Tibial nerve (tissue), 4 donors: ENCODE data around the gene PAGR1. TPM values are rescaled to one million over a fixed set of nuclear protein-coding genes. Genes with fewer than 3 reads are reported as not detected.
"Not testable (repeated sequence)": the region's sequence is repeated elsewhere in the genome, so short reads cannot be mapped to it uniquely, and the experiment has no call there.

ENCODE experiments used
- DNase-seq, 2 donors: peaks; one replicate each; pipeline ENCODE4 v3.0.0-alpha.2; 2019; ENCODE audit warnings: low spot score in 2 of 2
- H3K27ac ChIP-seq, 4 donors: fragments of 200-600 bp; sonication (generic) in 3 of 4; one replicate each; pipeline ENCODE4 v1.5.1; 2017 to 2019; ENCODE audit warnings: mild to moderate bottlenecking in 1 of 4
- H3K27me3 ChIP-seq, 2 donors: fragments of 200-600 bp; sonication (generic) in 1 of 2; one replicate each; pipeline versions ENCODE4 v1.5.1 to v1.6.0; 2017 to 2019
- H3K36me3 ChIP-seq, 3 donors: fragments of 200-600 bp; sonication (generic); one replicate each; pipeline ENCODE4 v1.5.1; 2018 to 2019
- H3K4me1 ChIP-seq, 4 donors: fragments of 200-600 bp; sonication (generic) in 3 of 4; one replicate each; pipeline ENCODE4 v1.5.1; 2017 to 2019
- H3K4me3 ChIP-seq, 4 donors: fragments of 200-600 bp; sonication (generic) in 3 of 4; one replicate each; pipeline ENCODE4 v1.5.1; 2017 to 2019; ENCODE audit warnings: mild to moderate bottlenecking in 1 of 4, moderate library complexity in 1 of 4
- H3K9me3 ChIP-seq, 4 donors: fragments of 200-600 bp; sonication (generic) in 3 of 4; one replicate each; pipeline ENCODE4 v1.5.1; 2017 to 2019
- EP300 ChIP-seq, 2 donors: sonication (generic); formaldehyde crosslinking; IDR thresholded peaks; one replicate each; pipeline ENCODE4 v1.6.1; 2017; ENCODE audit warnings: antibody characterized with exemption in 2 of 2, mild to moderate bottlenecking in 1 of 2
- POLR2A ChIP-seq, 2 donors: fragments of 450-650 bp; IDR thresholded peaks; one replicate each; pipeline ENCODE4 v1.6.1; 2017; ENCODE audit warnings: antibody characterized with exemption in 2 of 2, mild to moderate bottlenecking in 2 of 2, moderate library complexity in 2 of 2
- WGBS, 2 donors: methylation state at CpG; one replicate each; pipeline ENCODE4 v1.1.5; 2018; 5-methylcytosine and 5-hydroxymethylcytosine counted together
- total RNA-seq, 4 donors: library from RNA; depleted of rRNA; stranded (reverse); fragments of >200 nt; gene quantifications; one replicate each; pipeline ENCODE4 v1.1.0, GENCODE V29; 2016
- TF ChIP-seq, protein P1 (sequence below), 5 experiments: fragments of 200-600 bp in 3 of 5; fragments of 450-650 bp in 2 of 5; sonication (generic) in 3 of 5; IDR thresholded peaks; one replicate each; pipeline ENCODE4 v1.5.1; 2016 to 2019; ENCODE audit warnings: antibody characterized with exemption in 5 of 5, mild to moderate bottlenecking in 3 of 5, moderate library complexity in 2 of 5

Gene PAGR1
- total RNA-seq: 10 to 100 TPM; 40.8 to 70.7 (median 61.0) TPM

DNA sequence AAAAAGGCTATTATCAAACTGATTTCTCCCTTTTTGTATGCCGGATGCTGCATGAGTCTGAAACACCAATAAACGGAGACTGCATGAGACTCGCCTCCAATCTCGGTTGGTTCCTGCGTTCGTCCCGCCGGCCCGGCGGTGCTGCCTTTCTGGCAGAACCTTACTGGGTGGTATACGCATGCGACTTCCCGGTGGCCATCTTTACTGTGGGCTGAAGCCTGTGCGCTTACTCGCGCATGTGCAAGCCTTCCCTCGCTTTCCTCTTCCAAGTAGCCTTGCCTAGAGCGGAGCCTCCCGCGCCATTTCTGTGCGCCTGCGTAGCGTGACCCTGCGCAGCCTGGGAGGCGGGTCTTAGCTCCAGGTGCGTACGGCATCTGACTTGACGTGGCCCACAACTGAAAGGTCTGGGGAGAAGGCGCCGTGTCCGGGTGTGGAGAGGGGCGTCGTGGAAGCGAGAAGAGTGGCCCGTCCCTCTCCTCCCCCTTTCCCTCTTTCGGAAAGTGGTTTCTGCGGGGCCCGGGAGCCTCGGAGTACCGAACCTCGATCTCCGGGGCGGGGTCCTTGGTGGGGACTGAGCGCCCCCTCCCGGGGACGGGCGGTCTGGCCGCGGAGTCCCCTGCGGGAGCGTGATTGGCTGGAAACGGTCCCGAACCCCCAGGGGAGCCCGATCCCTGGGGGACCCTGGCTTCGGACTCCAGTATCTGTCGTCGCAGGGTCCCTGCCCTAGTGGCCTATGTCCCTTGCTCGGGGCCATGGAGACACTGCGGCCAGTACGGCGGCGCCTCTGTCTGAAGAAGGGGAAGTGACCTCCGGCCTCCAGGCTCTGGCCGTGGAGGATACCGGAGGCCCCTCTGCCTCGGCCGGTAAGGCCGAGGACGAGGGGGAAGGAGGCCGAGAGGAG lies at the start of gene PAGR1:
PAGR1 (plus strand) TSS at position 360 of the 901 bp plus-strand sequence; CDS start at position 734, 374 bp downstream.
- Histone ChIP-seq H3K4me1 (peaks cover 0 to 73% (median 54%) of the 10 kb centered on the region in 4 donors), H3K9me3 (no peaks in the 10 kb centered on the region), H3K36me3 (peaks cover 0 to 23% (median 0%) of the 10 kb centered on the region in 3 donors), H3K4me3 (peak within 1 kb of the TSS; percentile 66 to 78 (median 72)), H3K27ac (peak within 1 kb of the TSS; percentile 93 to 99 (median 96)), H3K27me3 (no peaks in the 10 kb centered on the region)
- peak; percentile 95 to 97 for DNase-seq
- TF ChIP-seq, protein P1, sequence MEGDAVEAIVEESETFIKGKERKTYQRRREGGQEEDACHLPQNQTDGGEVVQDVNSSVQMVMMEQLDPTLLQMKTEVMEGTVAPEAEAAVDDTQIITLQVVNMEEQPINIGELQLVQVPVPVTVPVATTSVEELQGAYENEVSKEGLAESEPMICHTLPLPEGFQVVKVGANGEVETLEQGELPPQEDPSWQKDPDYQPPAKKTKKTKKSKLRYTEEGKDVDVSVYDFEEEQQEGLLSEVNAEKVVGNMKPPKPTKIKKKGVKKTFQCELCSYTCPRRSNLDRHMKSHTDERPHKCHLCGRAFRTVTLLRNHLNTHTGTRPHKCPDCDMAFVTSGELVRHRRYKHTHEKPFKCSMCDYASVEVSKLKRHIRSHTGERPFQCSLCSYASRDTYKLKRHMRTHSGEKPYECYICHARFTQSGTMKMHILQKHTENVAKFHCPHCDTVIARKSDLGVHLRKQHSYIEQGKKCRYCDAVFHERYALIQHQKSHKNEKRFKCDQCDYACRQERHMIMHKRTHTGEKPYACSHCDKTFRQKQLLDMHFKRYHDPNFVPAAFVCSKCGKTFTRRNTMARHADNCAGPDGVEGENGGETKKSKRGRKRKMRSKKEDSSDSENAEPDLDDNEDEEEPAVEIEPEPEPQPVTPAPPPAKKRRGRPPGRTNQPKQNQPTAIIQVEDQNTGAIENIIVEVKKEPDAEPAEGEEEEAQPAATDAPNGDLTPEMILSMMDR (IDR thresholded peaks at IDR 0.05): peak; percentile 83 to 95 (median 93)
- TF ChIP-seq EP300 (IDR thresholded peaks at IDR 0.05) (peak; percentile 72 to 97), POLR2A (IDR thresholded peaks at IDR 0.05) (peak; percentile 53 to 87)
- 0% methylated on average over 58 to 64 of the region's 70 CpGs for whole genome bisulfite sequencing, 2 donors

DNA sequence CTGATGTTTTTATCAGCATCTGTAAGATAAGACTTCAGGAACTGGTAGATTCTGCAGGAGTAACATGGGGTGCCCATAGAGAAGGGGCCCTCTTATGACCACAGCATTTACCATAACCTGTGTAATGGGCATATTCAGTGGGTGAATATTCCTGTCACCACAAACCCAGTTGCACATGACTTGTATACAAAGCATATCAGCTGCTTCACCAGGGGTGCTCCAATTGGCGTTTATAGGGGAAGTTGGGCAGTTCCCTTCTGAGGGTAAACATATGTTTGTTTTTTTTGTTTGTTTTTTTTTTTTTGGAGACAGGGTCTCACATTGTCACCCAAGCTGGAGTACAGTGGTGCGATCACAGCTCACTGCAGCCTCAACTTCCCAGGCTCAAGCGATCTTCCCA lies 49.4 kb upstream of the PAGR1 start:
- 90 to 96% methylated on average over 3 of the region's 3 CpGs for WGBS, 2 donors
- DNase-seq: no peak
- Histone ChIP-seq H3K27me3 (no peaks in the 10 kb centered on the region), H3K9me3 (no peaks in the 10 kb centered on the region), H3K4me3 (no peak overlapping the region), H3K36me3 (no peaks in the 10 kb centered on the region), H3K27ac (no peak overlapping the region), H3K4me1 (no peaks in the 10 kb centered on the region)
- TF ChIP-seq, protein P1 (IDR thresholded peaks at IDR 0.05): no peak
- no peak for TF ChIP-seq POLR2A (IDR thresholded peaks at IDR 0.05)
- no peak for TF ChIP-seq EP300 (IDR thresholded peaks at IDR 0.05)

DNA sequence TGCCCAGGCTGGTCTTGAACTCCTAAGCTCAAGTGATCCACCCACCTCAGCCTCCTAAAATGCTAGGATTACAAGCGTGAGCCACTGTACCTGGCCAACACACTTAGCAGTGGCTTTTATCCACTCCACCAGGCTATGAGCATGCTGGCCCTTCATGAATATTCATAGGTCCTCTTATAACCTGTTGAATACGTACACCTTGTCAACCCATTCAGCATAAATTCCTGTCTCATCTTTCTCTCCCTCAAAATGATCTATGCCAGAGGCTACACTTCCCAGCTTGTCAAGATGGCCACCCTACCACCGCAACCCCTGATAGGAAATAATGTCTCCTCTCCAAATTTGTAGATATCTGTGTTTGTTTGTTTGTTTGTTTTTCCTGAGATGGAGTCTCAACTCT lies 48.9 kb upstream of the PAGR1 start:
- H3K36me3 ChIP-seq: no peaks in the 10 kb centered on the region
- TF ChIP-seq POLR2A (IDR thresholded peaks at IDR 0.05): no peak
- TF ChIP-seq, protein P1 (IDR thresholded peaks at IDR 0.05): no peak
- no peak for TF ChIP-seq EP300 (IDR thresholded peaks at IDR 0.05)
- H3K27ac ChIP-seq: no peak overlapping the region
- no peak for DNase-seq
- H3K27me3 ChIP-seq: no peaks in the 10 kb centered on the region
- no peak overlapping the region for H3K4me3 ChIP-seq
- no peaks in the 10 kb centered on the region for H3K4me1 ChIP-seq
- WGBS, 2 donors: 89 to 91% methylated on average over 3 of the region's 3 CpGs
- H3K9me3 ChIP-seq: no peaks in the 10 kb centered on the region

DNA sequence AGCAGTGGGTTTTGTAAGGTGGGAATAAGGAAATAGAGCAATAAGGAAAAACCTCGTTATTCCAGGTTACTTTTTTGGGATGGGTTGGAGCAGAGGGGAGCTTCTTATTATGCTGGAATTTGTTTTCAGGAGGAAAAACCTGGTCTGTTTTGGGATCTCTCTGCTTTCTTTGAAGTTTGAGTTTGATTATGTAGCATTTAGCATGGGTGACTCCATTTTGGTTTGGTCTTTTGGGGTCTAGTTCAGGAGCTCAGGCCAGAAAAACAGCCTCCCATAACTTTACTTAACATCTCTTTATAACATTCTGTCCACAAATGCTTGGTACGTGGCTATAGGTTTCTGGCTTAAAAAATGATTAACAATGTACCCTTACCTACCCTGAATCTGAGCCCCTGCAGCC lies 46.4 kb upstream of the PAGR1 start:
- Histone ChIP-seq H3K27me3 (no peaks in the 10 kb centered on the region), H3K27ac (no peak overlapping the region), H3K4me1 (no peaks in the 10 kb centered on the region), H3K4me3 (no peak overlapping the region), H3K9me3 (no peaks in the 10 kb centered on the region), H3K36me3 (no peaks in the 10 kb centered on the region)
- no peak for DNase-seq
- 81 to 90% methylated on average over 2 of the region's 2 CpGs for WGBS, 2 donors
- no peak for TF ChIP-seq EP300 (IDR thresholded peaks at IDR 0.05)
- TF ChIP-seq POLR2A (IDR thresholded peaks at IDR 0.05): no peak
- TF ChIP-seq, protein P1 (IDR thresholded peaks at IDR 0.05): no peak

DNA sequence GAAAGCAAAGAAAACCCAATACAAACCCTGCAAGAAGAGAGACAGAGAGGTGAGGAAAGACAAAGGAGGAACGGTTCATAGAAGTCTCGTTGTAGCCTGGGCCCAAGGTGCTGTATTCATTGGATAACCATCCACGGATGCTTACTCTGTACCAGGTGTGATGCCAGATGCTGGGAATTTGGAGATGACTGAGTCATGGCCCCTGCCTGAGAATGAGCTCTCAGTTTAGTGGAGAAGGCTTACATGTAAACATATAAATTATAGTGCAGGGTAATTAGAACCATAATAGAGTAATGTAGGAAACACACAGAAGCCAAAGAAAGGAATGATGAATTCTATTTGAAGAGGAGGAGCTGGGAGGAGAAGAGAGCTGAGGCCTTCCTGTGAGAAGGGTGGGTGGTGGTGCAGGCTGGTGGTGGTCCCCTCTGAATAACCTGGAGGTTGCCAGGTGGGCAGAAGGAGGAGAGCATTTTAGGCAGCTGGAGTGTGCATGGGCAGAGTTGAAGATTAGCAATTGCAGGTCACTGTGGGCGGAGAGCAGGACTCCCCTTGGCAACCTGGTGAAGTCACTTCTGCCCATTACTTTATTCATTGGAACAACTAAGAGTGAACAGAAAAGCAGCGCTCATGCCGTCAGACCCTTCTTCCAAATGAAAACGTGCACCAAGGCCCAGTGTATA lies 45.6 kb upstream of the PAGR1 start:
- H3K27ac ChIP-seq: no peak overlapping the region
- TF ChIP-seq, protein P1 (IDR thresholded peaks at IDR 0.05): no peak
- TF ChIP-seq EP300 (IDR thresholded peaks at IDR 0.05) (no peak), POLR2A (IDR thresholded peaks at IDR 0.05) (no peak)
- WGBS, 2 donors: 64 to 67% methylated on average over 7 of the region's 7 CpGs
- H3K27me3 ChIP-seq: no peaks in the 10 kb centered on the region
- H3K4me3 ChIP-seq: no peak overlapping the region
- no peaks in the 10 kb centered on the region for H3K36me3 ChIP-seq
- no peak for DNase-seq
- H3K4me1 ChIP-seq: no peaks in the 10 kb centered on the region
- no peaks in the 10 kb centered on the region for H3K9me3 ChIP-seq

DNA sequence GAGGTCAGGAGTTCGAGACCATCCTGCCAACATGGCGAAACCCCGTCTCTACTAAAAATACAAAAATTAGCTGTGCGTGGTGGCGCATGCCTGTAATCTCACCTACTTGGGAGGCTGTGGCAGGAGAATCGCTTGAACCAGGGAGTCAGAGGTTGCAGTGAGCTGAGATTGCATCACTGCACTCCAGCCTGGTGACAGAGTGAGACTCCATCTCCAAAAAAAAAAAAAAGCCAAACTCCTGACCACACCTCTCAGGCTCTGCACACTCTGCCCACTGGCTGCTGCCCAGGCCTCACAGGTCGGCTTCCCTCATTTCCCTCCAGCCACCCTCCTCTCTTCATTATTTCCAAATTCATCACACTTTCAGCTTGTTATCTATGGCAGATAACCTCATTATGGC lies 43.6 kb upstream of the PAGR1 start:
- H3K36me3 ChIP-seq, H3K4me3 ChIP-seq, H3K9me3 ChIP-seq, DNase-seq, H3K4me1 ChIP-seq, H3K27me3 ChIP-seq, H3K27ac ChIP-seq: not testable (repeated sequence)
- WGBS, 2 donors: 83 to 86% methylated on average over 7 of the region's 7 CpGs
